Stimulated activated CD4-positive, alpha-beta T cell treated with anti-CD3 and anti-CD28 coated beads, TNF-alpha, amount 100 ng/mL, for 48 hours (primary cell): ENCODE results near the gene PTPRK.
"Not testable (repeated sequence)": the region's sequence is repeated elsewhere in the genome, so short reads cannot be mapped to it uniquely, and the experiment has no call there.

ENCODE experiments used
- DNase-seq, 3 donors: peaks; one replicate each; pipeline ENCODE4 v3.0.0-alpha.2; 2020; ENCODE audit warnings: low read depth in 3 of 3

PTPRK gene

GRCh38 chr6:128491100-128491581 is 29.3 kb downstream of the PTPRK start:
- DNase-seq, result no peak

DNA sequence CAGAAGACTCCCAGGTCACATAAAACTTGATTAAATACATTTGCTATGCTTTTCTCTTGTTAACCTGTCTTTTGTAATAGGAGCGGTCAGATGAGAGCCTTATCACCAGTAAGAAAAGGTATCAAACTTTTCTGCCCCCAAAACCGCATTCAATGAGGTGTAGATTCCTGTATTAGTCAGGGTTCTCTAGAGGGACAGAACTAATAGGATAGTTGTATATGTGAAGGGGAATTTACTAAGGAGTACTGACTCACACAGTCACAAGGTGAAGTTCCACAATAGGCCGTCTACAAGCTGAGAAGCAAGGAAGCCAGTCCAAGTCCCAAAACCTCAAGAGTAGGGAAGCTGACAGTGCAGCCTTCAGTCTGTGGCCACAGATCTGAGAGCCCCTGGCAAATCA is 32.7 kb downstream of the PTPRK start:
- DNase-seq, result no peak

DNA sequence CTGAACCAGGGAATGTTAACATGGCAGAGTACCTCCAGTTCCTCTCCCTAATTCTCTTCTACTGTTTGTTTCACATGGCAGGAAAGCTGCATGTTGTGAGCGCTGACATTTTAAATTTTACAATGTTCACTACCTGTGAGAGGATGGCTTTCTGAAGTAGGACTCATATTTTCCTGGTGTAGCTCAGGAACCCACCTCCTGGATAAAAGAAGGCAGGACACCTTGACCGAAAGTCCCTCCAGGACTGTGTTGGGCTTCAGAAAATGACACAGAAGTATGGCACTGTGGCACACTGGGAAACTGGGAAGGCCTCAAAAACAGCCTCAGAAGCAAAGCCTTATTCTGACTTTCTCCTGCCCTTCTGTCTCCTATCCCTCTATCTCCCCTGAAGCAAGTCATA is 33.3 kb downstream of the PTPRK start:
- DNase-seq, result no peak

DNA sequence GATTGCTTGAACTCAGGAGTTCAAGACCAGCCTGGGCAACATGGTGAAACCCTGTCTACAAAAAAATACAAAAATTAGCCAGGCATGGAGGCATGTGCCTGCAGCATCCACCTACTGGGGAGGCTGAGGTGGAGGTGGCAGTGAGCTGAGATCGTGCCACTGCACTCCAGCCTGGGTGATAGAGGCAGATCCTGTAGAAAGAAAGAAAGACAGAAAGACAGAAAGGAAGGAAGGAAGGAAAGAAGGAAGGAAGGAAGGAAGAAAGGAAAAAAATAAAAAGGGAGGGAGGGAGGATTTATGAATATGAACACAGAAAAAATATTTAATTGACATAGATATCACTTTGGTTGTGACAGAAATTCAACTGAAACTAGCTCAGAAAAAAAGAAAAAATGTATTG is 33.8 kb downstream of the PTPRK start:
- DNase-seq, result not testable (repeated sequence)

GRCh38 chr6:128483472-128484135 is 36.8 kb downstream of the PTPRK start:
- no peak for DNase-seq

- no peak for DNase-seq
These were observed 37.8 kb downstream of the PTPRK start for GRCh38 chr6:128482642-128483041.

DNA sequence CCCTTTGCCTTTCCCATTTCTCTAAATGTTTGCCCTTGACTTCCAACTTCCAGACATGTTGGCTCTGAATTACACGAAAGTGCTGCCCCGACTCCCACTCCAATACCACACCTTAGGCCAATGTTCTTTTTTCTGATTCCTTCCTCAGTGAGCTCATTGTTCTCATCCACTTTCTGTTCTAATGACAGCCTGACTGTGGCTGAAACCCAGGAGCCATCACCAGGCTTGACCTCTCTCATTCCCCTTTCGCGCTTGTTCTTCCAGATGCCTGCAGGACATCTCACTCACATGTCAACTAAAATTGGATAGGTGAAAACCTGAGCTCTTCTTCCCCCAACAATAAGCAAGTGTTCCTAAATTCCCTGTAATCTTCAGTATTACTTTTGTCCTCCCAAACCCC is 40.4 kb downstream of the PTPRK start:
- DNase-seq, result no peak

DNA sequence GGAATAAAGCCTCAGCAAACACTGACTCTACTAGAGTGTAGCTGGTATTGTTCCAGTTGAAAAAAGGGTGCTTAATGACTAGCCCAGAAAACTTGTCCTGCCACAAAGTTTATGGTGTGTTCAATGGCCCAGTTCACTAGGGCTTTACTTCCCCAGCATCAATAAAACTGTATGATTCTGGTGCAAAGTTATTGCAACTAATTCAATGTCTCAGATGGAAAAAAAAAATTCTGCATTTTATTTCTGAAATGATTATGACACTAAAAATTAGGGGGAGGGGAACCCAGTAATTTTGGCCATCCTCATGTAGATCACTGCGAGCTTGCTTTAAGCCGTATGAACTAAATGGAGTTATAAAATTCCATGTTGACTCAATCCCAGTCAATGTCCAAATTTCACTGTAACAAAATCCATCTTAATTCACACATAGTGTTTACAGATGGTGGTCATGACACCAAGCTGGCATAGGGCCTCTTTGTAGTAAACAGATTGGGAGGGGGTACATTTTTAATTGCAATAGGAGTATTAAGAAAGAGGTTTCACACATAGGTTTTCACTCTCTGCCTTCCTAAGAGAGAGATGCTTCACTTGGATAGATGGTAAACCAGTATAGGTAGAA is 41.2 kb downstream of the PTPRK start:
- no peak for DNase-seq

DNA sequence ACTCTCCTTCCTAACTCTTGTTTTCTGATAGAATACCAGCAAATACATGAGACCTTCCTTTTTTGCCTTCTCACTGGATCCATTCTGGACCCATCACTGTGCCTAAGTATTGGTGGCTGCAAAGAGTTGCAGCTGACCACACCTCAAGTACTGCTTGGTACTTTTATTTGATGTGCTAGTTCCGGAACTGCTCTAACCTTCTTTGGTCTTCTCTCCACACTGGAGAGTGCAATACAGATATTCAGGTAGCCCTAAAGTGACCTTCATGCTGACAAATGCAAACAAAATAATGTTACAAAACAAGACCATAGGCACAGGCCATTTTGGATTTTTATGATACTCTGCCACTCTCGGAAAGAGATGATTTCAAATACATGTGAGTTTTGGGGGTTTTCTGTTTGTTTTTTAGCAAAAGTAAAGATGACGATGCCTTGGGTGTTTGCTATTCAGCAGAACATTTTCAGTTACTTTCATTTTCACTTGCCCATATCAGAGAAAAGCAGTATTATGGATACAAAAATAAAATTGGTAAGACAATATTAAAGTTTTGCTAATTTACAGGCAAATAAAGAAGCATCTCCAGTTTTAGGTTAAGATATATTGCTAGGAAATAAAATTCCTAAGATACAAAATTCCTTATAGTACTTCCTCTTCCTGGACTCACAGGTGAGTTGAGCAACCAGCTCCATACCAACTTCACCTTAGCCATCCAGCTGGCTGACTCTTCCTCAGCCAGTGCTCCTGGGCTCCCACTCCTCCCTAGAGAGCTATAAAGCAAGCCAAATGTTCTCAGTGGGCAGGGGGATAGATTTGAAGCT is 42.0 kb downstream of the PTPRK start:
- no peak for DNase-seq

DNA sequence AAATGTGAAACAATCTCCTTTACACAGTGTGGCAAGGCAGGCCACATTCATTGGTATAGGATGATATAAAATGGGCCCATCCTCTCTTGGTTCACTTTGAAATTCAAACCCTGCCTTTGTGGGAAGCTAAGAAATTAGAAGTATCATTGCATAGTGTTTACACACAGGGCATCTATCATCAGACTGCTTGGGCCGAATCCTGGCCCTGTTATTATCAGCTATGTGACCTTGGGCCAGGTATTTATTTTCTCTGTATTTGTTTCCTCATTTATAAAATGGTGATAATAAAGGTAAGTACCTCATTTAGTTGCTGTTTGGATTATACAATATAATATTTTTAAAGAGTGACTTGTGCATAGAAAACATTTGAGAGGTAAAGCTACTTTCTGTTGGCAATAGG is 45.5 kb downstream of the PTPRK start:
- no peak for DNase-seq

DNA sequence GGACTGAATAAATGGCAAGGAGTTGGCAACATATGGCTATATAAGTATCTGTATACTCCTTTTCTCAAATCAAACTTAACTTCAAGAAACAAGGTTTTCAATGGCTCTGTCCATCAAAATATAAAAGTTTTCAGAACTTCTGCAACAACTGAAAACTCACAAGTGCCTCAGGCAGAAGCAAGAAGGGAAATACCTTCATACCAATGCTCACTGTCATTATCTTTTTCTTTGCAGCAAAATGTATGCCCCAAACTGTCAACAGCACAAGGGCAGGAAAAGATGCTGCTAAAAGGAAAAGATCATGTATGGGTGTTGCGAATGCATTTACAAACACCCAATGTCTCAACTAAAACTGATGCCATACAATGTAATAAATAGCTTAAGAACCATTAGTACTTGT is 45.9 kb downstream of the PTPRK start:
- no peak for DNase-seq

DNA sequence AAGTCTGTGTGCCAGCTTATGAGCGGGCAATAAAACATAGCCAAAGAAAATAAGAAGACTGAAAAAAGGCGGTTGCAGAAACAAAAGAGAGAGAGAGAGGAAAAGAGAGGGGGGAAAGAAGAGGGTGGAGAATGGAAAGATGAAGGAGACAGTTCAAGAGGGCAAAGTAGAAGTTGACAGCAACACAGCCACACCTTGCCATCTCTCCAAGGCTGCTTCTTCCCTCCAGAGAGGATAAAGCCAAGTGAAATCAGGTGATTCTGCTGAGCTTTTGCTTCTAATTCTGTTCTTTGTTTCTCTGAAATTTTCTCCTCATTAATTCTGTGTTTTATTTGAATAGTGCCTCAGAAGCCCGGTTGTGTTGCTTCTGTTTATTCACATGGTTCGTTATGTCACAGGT is 48.5 kb downstream of the PTPRK start:
- DNase-seq, result no peak

- no peak for DNase-seq
These were observed 54.7 kb downstream of the PTPRK start for GRCh38 chr6:128465368-128466343.

DNA sequence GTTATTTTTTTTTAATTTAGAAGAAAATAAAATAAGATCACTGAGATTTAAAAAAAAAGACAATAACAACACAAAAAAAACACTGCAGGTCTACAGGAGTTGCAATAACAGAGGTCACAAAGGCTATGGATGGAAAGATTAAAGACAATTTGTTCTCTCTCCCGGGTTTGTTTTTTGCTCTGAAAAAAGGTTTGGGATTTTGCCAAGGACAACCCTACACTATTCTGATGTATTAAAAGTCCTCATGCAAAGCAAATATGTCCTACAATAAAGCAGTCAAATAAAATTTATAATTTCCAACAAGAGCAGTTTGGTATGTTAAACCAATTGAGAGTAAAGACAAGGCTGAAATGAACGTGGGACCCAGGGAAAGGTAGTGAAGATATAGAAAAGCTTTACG is 55.6 kb downstream of the PTPRK start:
- no peak for DNase-seq

GRCh38 chr6:128463942-128464341 is 56.5 kb downstream of the PTPRK start:
- no peak for DNase-seq

DNA sequence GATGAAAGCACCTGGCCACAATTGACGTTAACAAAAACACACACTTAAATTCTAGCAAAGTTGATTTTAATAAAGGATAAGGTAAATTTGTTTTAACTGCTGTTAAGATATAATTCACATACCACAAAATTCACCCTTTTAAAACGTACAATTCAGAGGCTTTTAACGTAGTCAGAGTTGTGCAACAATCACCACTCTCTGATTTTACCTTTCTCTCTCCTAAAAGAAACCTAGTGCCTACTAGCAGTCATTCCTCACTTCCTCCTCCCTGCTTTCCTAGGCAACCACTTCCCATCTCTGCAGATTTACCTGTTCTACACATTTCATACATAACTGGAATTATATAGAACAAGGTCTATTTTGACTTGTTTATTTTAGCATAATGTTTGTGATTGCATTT is 58.9 kb downstream of the PTPRK start:
- DNase-seq, result no peak

DNA sequence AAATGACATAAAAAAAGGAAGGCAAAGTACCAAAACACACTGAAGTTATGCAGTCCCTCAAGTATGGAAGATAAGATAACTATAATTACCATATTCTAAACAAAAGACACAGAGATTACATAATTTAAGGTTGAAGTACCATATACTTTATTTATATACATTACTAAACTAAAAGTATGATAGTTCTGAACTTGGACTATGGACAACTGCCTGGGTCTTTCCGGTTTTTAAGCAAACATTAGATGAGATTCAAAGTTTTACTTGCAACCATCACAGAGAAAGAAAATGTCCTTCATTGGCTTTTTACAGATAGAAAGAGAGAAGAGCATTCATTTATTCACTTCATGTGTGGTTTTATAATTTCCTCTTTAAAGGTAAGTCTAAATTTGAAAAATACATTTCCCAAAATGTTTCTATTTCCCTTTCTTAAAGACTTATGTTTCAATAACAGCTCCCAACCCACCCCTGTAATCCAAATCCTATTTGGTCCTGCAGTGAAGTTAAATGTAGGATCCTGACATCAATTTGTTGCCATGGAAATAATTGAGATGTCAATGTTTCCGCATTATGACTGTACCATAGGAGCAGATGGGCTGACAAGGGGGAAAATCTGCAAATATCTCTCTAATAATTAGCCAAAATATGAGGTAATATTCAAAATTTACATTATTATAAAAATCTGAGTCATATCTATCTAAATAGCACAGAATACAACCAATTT is 63.7 kb downstream of the PTPRK start:
- DNase-seq, result no peak

DNA sequence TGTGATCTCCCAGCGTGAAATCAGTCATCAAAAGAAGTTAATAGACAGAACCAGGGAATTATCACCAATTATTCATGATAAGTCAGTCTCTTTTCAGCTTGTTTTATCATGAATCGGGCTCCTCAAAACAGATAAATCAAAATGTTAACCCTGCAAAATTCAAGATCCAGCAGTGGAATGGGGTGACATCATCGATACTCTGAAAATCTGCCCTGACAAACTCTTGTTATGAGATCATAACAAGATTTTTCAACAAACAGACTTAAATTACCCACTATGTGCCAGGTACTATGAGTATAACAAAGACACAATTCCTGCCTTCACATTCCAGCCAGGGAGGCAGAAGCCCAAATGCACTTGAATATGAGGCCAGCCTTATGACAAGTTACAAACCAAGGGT is 64.4 kb downstream of the PTPRK start:
- no peak for DNase-seq

- no peak for DNase-seq
These were observed 67.7 kb downstream of the PTPRK start for GRCh38 chr6:128452713-128453112.

- DNase-seq, result no peak
These were observed 73.9 kb downstream of the PTPRK start for GRCh38 chr6:128446497-128446896.

- DNase-seq, result no peak
These were observed 76.8 kb downstream of the PTPRK start for GRCh38 chr6:128443553-128443952.
